Epithelial cell of esophagus (primary cell): Measurements from ENCODE around the gene CCL5.
"Not testable (repeated sequence)": the region's sequence is repeated elsewhere in the genome, so short reads cannot be mapped to it uniquely, and the experiment has no call there.

Experiments
- DNase-seq: peaks from one replicate; pipeline ENCODE4 v3.0.0; 2010; ENCODE audit warnings: low read depth
- H3K4me3 ChIP-seq: 2 replicates; pipeline ENCODE4 v1.5.1; 2011; ENCODE audit warnings: mild to moderate bottlenecking, low read length, control low read depth
- CTCF ChIP-seq: IDR thresholded peaks from 2 replicates; pipeline ENCODE4 v1.5.1; 2011; ENCODE audit warnings: low read depth, mild to moderate bottlenecking, low read length, control low read depth, inconsistent platforms; ENCODE audit not compliant: insufficient read depth; ENCODE audit errors: missing control alignments

Gene CCL5

GRCh38 chr17:35900280-35900679 lies 20.1 kb upstream of the CCL5 start:
- TF ChIP-seq CTCF: no peak
- DNase-seq: peak; percentile 53
- no peak overlapping the region for H3K4me3 ChIP-seq

DNA sequence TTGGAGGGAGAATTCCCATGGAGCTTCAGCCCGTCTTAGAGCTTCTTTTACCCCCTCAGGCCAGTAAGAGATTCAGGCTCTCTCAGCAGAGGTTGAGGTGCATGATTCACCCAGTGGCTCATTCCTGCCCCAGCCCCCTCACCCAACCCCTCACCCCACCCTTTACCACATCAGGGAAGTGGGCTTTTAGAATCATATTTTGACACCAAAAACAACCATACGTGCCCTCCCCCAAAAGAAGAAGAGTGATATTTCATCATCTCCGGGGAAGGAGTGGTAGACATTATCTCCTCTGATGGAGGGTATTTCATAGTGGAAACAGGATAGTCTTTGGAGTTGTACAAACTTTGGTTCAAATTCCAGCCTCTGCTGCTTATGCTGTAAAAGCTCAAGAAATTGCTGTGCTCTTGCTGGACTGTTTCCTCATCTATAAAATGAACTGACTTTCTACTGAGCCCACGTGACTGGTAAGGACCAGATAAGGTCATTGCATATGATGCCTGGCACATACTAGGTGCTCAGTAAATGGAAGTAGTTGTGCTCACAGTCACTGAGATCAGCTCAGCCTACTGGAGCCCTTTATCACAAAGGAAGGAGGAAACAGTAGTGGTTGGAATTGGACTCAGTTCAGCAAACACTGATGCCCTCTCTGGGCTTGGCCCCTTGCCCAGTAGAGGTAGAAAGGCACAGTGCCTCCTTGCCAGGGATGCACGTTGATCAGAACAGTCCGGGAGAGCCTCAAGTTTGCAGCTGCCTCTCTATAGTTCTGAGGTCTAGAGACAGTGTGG lies 18.3 kb upstream of the CCL5 start:
- no peak overlapping the region for H3K4me3 ChIP-seq
- no peak for TF ChIP-seq CTCF
- DNase-seq: peak; percentile 18

GRCh38 chr17:35897772-35898171 lies 17.6 kb upstream of the CCL5 start:
- H3K4me3 ChIP-seq, DNase-seq: not testable (repeated sequence)

DNA sequence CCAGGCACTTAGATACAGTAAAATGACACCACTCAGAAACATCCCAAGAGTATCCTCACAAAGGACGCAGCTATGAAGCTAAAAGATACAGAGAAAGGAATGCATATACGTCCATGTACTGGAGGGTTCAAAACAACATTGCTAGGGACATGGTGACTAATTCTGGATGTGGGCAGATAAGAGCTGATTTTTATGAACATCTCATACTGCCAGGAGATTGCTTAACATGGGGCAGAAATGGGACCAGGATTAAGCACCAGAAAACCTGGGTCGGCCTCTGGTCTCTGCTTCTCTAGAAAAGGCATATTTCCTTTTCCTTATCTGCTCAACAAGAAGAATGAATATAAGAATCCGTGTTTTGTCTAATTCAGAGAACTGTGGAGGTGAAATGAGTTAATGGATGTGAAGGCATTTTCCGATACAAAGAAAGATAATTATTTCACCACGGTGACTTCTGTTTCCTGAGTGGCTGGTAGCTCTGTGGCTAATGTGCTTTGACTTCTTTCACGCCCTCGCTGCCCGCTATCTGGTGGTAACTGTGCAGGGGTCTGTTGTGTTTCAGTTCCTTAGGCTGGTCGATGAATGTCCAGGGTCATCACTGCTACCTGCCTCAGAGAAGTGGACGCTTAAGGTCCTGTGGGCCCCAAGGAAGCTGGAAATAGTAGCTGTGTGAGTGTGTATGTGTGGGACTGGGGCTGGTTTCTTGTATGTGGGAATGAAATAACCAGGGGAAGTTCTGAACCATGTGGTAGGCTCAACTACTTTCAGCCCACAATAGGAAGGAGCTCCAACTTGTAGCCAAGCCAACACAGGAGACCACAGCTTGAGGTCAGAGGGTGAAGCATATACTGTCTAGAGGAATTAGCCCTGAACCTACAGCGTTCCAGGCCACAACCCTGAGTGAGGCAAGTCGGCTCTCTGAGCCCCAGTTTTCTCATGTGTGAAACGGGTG lies 15.8 kb upstream of the CCL5 start:
- no peak overlapping the region for H3K4me3 ChIP-seq
- TF ChIP-seq CTCF: no peak
- no peak for DNase-seq

DNA sequence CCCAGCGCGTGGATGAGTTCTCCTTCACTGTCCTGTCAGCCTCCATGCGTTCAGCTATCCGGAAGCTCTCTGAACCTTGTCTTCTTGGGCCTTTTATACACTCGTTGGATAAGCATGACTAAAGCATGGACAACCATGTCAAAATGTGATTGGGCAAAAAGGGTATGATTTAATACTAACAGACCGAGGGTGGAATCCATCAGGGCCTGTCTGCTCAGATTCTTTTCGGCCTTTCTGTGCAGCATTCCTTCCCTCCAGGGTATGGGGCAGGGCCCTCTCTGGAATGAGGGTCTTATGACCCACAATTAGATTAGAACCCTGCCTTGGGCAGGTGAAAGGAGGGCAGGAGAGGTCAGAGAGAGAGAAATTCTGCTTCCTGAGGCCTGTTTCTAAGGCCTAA lies 14.0 kb upstream of the CCL5 start:
- DNase-seq: no peak
- TF ChIP-seq CTCF: no peak
- H3K4me3 ChIP-seq: no peak overlapping the region

GRCh38 chr17:35893751-35894150 lies 13.6 kb upstream of the CCL5 start:
- H3K4me3 ChIP-seq: no peak overlapping the region
- DNase-seq: no peak
- no peak for TF ChIP-seq CTCF
